Kasumi-1 (cell line): ENCODE measurements around the gene KIRREL3.

Experiments used
- DNase-seq, 2 experiments: peaks; one replicate each; lab custom pipeline; 2025; lab: John Stamatoyannopoulos, UW

Gene KIRREL3

DNA sequence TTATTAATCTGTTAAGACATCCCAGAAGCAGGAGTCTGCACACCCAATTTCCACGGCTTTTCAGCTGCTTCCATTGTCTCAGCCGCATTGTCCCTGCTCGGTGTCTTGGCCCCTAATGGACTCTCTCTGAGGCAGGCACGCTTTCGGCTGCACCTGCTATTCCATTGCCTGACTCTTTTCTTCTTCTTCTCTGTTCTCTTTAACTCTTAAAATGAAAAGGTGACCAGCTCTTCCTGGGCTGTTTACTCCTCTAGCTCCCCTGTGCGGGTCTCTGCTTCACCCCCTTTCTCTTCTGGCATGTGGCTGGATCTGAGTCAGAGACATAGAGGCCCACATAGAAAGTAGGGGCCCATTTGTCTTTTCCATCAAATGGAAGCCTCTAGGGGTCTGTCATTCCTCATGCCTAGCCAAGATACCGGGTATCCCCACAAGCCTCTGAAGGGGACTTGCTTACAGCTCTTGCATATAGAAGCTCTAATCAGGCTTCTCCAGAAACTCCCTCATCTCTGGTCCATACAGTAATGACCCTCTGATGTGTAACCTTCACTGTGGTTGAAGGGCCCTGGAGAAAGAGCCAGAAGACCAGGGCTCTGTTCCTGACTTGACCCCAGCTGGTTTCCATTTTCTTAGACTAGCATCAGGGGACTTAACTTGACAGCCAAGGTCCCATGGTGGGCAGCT is 401.2 kb downstream of the KIRREL3 start:
- no peak for DNase-seq

DNA sequence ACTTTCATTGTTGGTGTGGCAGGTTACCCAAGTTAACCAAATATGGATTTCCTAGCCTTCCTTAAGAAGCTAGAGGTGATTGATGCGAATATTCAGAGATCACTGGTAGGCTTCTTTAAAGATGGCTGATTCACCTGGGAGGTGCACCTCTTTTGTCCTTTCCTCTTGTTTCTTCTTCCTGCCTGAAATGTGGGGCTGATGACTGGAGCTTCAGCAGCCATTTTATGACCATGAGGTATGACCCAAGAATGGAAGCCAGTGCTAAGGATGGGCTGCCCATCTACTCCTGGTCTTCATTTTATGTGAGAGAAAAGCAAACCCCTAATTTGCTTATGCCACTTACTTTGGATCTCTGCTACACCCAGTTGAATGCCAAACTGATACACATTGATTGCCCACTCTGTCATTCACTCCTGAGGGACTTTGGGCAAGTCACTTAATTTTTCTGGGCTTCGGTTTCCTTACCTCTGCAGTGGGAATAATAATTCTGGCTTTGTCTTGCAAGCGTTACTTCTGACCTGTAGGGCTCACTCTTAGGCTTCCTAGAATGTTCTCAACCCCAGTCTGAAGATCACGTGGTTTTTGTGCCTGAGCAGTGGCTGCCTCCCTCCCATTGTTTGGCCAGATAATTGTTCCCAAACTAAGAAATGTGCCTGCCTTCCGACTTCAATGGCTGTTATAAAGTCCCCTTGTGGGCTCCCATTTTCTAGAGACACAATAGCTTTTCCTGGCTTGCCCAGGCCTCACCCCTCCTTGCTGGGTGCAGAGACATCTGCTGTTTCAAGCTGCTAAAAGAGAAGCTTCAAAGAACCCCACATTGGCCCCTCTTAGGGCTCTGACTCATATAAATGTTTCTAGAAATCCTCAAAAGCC is 402.0 kb downstream of the KIRREL3 start:
- no peak for DNase-seq

DNA sequence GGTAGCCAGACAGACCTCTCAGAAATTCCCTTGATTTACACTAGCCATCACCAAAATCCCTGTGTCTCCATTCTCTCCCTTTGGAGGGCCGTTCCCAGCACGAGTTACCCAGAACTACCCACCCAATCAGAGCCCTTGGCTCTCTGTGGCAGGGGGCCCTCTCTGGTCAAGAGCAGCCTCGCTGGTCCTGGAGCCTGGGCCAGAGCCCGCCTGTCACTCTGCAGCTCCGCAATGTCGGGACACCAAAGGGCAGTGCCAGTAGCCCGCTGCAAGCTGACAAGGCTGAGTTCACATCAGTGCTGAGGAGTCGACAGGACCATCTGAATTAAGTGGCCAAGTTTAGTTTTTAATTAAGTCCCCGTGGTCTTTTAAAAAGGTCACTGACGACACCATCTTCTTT is 403.5 kb downstream of the KIRREL3 start:
- no peak for DNase-seq

DNA sequence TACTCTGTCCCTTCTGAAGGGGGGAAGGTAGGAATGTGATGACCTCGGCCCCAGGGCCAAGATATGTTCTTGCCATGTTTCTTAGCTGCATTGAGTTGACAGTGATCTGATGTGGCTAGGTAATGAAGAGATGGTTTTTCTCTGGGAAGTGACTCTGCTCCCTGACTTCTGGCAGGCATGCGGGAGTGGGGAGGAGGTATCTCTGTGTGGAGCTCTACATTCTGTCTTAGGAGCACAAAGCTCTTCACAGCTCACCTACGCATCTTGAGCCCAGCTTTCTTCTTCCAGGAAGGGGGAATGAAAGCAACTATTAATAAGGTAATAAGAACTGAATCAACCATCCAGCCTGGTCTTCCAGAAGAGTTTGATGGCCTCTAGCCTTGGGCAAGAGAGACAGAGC is 404.1 kb downstream of the KIRREL3 start:
- DNase-seq: no peak

DNA sequence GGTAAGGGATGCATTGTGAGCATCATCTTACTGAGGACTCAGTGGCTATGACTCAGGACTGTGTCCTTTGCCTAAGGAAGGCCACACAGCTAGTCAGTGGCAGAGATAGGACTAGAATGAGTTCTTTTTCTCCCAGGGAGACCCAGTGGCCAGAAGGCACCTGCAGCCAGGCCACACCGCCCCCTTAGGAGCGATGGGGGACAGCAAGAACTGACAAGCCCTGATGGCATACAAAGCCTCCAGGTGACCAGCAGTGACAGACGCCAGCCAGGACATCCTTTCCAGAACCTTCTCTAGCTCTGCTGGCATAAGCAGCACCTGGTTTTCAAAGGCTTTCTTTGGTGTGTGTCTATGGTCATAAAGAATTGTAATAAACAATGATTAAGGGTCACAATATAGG is 405.0 kb downstream of the KIRREL3 start:
- no peak for DNase-seq

DNA sequence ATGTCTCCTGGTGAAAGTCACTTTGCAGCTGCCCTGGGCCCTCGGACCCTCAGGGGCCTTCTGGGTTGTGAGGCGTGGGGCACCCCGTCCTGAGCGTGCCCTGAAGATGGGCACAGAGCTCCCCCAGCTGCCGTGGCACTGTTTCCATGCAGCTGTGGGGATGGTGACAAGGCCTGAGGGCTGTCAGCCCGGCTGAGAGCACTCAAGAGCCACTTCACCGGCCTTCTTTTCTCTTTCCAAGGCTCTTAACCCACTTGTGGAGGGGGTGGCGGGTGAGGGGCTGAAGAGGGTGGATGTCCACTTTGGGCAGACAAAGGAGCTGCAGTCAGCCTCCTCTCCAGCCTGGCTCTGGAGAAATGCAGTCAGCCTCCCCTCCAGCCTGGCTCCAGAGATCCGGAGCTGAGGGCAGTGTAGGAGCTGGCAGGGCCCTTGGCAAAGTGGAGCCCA is 405.6 kb downstream of the KIRREL3 start:
- DNase-seq: no peak

DNA sequence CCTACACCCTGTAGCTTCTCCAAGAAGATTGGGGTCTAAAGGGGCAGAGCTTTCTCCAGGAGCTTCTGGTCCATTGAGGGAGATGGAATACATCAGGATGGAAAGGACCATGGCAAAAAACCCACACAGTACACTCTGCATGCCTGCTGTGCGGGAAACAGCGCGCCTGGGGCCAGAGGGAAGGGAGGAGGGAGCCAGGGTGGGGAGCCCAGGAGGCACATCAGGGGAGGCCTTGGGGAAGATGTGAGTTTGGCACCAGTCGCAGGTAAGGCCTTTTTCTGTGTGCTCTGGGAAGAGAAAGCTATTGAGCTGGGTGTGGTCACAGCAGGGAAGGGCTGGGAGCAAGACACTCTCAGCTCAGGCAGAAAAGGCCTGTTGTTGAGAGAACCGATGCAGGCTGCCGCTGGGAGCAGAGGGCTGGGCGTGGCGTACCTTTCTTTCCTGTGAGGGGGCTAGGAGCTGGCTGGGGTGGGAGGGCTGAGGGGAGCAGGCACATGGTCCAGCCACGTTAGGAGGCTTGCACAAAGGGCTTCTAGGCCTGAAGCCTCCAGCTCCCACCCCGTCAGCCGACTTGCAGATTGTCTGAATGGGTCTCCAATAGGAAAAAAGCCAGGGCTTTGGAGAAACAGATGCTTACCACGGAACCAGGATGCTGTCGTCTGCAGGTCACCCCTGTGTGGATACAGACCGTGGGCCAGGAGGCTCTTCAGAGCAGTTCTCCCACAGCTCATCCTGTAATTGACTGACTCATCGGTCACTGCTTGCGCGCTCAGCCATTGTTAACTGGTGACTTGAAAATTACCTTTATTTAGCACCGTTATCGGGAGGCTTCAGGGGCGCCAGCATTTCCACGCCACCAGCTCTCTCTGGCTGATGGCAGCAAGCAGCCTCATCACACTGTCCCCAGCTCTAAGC is 407.8 kb downstream of the KIRREL3 start:
- DNase-seq: no peak

DNA sequence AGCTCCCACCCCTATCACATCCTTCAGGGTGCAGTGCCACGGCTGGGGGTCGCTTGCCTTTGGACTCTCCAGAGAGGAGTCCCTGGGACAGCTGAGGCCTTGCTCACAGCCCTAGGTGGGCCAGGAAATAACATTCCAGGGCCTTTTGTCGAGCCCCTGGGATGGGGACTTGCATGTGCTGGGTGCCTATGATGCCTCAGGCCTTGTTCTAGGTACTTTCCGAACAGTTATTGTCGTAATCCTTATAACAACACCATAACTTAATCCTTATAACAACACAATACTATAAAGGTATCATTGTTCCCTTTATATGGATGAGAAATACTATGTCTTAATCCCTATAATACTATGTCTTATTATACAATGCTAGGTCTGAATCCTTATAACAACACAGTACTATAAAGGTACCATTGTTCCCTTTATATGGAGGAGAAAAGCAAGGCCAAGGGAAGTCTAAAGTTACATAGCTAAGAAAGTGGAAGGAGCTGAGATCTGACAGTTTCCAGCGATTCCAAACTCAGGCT is 408.5 kb downstream of the KIRREL3 start:
- DNase-seq: no peak

DNA sequence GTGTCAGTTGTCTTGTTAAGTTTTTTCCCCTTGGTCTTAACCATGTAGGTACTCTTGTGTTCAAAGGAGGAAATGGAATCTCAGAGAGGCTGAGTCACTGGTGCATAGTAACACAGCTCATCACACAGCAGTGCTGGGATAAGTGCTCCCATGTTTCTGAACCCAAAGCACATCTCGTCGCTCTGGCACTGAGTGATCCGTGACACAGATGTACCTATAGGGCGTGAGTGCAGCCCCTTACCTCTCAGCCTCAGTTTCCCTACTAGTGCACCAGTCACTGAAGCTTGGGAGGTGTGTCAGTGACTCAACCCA is 411.1 kb downstream of the KIRREL3 start:
- DNase-seq: no peak

DNA sequence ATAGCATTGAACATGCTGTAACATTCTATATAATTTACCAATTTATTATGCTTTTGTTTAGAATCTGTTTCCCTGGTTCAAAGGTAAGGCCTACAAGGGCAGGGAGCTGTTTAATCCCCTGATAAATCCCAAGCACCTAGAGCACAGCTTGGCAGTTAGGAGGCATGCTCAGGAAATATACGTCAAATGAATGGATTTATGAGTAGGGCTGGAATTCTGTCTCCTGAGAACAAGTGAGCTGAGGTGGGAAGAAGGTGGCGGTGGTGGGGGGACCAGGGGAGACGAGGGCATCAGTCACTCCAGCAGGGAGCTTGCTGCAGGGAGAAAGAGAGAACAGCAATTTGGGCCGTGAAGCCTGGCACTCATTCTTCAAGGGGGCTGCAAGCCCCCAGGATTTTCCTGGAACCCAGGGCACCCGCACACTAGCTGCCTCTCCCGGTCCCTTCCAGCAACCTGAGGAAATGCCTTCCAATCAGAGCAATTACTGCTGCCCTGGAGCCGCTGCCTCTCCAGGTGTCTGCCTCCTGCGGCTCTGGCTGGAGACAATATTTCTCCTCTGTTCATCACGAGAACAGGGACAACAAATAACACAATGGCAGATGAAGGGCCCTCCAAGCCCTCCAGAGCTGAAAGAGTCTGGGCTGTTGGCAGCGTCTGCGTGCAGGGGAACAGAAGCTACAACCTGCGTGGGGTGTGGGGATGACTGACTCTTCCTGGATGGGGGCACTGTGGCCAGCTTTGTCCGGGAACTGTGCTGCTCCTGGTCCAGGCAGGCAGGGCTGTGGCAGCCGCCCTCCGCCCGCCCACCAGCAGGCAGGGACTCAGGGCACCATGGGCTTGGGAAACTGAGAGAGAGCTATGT is 411.7 kb downstream of the KIRREL3 start:
- DNase-seq: no peak

DNA sequence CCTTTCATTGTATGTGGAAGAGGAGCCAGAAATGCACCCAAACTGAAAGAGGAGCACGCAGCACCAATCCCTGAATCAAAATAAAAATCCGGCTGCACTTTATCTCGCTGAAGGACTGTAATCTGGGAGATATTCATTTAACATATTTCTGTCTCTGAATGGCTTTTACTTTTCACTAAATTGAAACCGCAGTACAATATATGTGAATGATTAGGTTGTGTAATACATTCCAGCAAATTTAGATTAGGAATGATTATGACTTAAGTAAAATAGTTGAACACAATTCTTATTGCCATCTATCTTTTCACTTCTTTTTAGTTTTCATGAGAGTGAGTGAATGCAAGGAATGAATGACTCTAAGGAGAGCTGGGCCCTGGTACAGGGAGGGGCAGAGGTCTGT is 413.0 kb downstream of the KIRREL3 start:
- DNase-seq: no peak

DNA sequence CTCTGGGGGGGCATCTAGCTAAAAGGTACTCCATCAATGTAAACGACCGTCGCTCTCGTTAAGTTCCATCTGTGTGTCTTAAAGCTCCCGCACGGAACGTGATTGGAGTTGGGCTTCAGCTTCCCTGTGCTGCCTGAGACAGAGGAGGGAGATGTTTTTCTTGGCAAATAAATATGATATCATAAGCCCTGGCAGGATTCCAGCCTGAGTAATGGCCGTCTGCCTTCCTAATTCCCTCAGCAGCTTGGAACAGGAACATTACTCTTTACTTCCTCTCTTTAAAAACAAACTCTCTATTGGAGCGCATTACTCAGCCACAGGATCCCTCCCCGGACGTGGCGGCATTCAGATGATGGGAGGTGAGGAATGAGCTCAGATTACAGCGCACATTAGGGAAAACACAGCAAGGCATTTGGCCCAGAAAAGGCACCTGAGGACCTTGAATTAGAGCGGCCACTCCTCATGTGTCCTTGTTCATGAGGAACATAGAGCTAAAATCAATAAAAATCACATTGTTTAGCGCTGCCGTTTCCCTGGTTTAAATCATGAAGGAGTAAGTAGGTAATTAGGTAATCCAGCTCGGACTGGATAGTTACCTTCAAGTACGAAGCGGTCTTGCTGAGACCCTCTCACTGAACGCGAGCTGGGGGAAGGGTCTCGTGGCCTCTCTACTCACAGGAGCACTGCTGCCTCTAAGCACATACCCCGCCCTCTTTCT is 414.6 kb downstream of the KIRREL3 start:
- DNase-seq: no peak

DNA sequence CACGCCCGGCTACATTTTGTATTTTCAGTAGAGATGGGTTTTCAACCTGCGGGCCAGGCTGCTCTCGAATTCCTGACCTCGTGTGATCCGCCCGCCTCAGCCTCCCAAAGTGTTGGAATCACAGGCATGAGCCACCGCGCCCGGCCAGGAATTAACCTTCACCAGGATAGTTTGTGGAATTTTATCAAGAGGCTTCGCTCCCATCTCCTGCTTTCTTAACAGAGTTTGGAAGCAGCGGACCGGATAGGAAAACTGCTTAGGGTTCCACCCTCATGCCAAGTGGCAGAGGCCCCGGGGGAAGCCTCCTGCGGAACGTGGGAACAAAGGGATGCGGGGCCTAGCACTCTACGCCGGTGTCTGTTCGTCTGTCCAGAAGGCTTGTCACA is 415.2 kb downstream of the KIRREL3 start:
- DNase-seq: no peak

DNA sequence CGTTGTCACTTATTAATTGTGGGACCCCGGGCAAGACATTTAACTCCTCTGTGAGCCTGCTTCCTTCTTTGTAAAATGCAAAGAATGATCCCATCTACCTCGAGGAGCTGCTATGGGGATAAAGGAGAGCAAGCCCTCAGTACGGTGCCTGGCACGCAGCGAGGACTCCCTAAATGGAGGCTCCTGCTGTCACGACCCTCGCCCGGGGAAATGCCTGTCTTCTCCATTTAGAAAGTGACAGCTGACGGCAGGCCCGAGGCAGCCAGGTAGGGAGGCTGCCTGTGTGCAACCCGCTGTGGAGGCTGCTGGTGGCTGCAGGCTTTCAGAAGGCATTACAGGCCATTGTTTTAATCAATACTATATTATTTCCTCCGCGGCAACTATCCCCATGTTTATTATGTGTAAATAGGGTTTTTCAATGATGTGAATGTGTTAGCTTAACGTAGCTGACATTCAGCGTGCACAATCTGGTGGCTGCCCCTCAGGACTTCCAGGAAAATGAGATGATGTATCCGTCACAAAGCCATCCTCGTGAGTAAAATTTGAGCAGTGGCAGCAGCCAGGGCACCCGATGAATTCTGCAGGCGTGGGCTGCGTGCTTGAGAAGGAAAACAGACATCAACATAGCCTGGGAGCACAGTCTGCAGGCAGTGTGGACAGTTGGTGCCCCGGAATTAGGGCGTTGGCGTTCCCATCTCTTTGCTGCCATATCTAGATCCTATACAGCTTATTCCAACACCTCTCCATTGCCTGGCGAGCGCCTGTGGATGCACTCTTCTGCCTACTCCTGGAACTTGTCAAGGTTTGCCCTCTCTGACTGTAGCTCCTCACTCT is 416.8 kb downstream of the KIRREL3 start:
- no peak for DNase-seq

DNA sequence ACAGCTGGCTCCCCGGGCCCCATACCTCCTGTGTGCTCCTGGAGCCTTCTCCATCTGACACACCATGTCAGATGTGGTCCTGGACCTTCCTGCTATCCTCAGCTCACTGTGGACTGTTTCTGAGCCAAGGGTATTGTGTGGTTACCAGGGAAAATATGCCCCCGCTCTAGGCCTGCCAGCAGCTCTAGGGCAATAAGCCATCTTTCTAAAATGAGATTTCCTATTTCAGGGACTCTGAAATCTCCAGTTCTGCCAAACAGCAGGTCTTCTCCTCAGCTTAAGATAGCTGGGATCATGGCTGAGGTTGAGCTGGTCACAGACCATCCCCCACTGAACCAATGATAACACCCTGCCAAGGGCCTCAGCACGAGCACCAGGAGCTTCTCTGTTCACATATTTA is 417.5 kb downstream of the KIRREL3 start:
- no peak for DNase-seq

DNA sequence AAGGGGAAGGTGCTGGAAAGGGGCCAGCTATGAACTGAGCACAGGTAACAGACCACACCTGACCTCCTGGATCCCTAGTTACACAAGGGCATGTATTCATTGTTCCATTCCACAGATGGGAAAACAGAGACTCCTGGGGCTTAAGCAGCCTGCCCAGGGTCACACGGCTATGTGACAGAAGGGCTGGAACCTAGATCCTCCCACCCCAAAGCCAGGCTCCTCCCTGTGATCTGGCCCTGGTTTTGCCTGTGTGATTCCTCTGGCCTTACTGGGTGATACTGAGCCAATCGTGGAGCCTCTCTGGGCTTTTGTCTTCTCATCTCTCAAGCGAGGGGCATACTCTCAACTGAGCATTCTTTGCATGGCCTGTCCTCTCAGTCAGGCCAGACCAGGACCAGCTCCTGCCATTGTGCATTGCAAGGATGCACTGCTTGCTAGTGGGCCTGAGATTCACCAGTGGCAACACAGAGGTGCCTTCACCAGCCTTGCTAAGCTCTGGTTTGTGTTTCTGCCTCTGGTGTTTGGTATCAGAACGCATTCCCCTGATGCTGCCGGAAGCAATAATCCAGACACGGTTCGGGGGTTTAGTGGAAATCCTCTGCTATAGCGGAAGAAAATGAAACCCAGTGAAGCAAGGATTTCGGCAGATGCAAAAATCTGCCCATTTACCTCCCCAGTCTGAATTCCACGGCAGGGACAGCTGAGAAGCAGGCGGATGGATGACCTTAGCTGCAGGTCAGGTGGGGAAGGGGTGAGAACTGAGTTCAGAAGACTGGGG is 418.5 kb downstream of the KIRREL3 start:
- DNase-seq: no peak

DNA sequence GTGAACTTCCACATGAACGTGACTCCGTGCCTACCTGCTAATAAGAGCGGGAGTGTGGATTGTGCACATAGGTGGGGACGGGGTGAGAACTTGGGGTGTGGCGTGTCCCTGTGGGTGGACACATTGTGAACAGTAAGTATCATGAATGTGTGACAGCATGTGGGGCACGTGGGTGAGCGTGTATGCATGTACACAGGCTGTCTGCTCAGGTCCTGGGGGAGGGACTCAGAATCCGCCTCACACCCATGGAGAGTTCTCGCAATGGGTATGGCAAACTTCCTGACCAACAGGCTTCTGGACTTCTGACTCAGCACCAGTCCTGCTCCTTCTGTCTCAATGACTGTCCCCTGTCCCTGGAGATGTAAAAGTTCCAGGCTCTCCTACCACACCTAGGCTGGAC is 422.1 kb downstream of the KIRREL3 start:
- no peak for DNase-seq

DNA sequence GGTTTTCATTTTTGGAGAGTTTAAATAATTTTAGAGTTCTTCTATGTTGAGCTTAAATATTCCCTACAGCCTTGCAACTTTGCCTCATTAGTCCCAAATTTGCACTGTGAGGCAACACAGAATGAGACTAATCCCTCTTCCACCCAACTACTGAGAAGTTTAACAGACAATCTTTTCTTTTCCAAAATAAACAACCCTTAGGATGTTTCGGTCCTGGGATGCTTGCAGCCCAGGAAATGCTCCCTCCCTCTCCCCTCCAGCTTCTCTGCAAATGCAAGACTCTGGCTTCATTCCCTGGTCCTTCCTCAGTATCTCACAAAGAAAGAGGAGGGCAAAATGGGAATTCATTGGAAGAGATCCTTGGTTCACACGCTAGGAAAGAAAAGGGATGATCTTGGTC is 422.5 kb downstream of the KIRREL3 start:
- no peak for DNase-seq

DNA sequence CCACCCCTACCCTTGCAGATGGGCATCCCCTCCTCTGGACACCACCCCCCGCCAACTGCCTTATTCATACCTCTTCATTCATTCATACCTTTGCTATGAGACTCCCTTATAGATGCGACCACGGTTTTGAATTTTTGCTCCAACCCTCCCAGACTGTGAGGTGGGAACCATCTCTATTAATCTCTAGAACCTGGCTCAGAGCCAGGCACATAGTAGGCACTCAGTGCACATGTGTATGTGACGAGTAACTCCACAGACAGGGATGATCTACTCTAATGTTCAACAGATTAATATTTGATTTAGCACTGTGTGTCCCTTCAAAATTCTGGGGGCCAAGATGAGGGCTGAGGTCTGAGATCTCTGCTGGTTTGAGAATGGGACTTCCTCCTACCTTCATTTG is 424.7 kb downstream of the KIRREL3 start:
- no peak for DNase-seq
